ENCODE results near the gene PRH2. TPM values are rescaled to one million over a fixed set of nuclear protein-coding genes. Genes with fewer than 3 reads are reported as not detected.

Gene PRH2
- total RNA-seq, result not detected in 2 replicates

GRCh38 chr12:10928746-10929286 is at the start of gene PRH2:
TSS of gene PRH2 (plus strand) at chr12:10929236. CDS start at chr12:10929274, 38 bp downstream.
- intact Hi-C loops (cut with micrococcal nuclease), result no loop called here
- H3K9me3 Mint-ChIP-seq, result no peaks in the 10 kb centered on the region
- no peak within 1 kb of the TSS for H3K27ac Mint-ChIP-seq
- DNase-seq, result no peak
- no peak within 1 kb of the TSS for H3K4me3 Mint-ChIP-seq
- no peaks in the 10 kb centered on the region for H3K36me3 Mint-ChIP-seq (ENCODE audit: low read depth)
- no peaks in the 10 kb centered on the region for H3K27me3 Mint-ChIP-seq
- H3K4me1 Mint-ChIP-seq, result peaks cover 2% of the 10 kb centered on the region

GRCh38 chr12:10884086-10884725 is 44.8 kb upstream of the PRH2 start, which contains the start of gene PRH1:
TSS of gene PRH1 (minus strand) at chr12:10884255. CDS start at chr12:10884217, 38 bp downstream.
- Mint-ChIP-seq H3K36me3 (ENCODE audit: low read depth) (peaks cover 3% of the 10 kb centered on the region), H3K27ac (no peak within 1 kb of the TSS), H3K4me1 (peaks cover 1% of the 10 kb centered on the region), H3K9me3 (no peaks in the 10 kb centered on the region), H3K4me3 (no peak within 1 kb of the TSS), H3K27me3 (no peaks in the 10 kb centered on the region)
- intact Hi-C loops (cut with micrococcal nuclease), result no loop called here
- no peak for DNase-seq

GRCh38 chr12:10889226-10889625 is 39.8 kb upstream of the PRH2 start:
- Mint-ChIP-seq H3K9me3 (peaks cover 3% of the 10 kb centered on the region), H3K4me3 (no peak overlapping the region)

GRCh38 chr12:10891937-10892336 is 37.1 kb upstream of the PRH2 start:
- Mint-ChIP-seq H3K36me3 (ENCODE audit: low read depth) (no peaks in the 10 kb centered on the region), H3K4me3 (no peak overlapping the region), H3K9me3 (peaks cover 3% of the 10 kb centered on the region), H3K4me1 (no peaks in the 10 kb centered on the region), H3K27ac (no peak overlapping the region), H3K27me3 (no peaks in the 10 kb centered on the region)
- no peak for DNase-seq
- intact Hi-C loops (cut with micrococcal nuclease), result no loop called here

More at GRCh38 chr12:10889226-10889625, 39.8 kb upstream of the PRH2 start:
- H3K27ac Mint-ChIP-seq, result no peak overlapping the region
- H3K36me3 Mint-ChIP-seq (ENCODE audit: low read depth), result no peaks in the 10 kb centered on the region
- H3K4me1 Mint-ChIP-seq, result peaks cover 1% of the 10 kb centered on the region
- no peak for DNase-seq
- H3K27me3 Mint-ChIP-seq, result no peaks in the 10 kb centered on the region
- intact Hi-C loops (cut with micrococcal nuclease), result no loop called here

GRCh38 chr12:10896854-10897253 is 32.2 kb upstream of the PRH2 start:
- intact Hi-C loops (cut with micrococcal nuclease), result no loop called here
- Mint-ChIP-seq H3K36me3 (ENCODE audit: low read depth) (no peaks in the 10 kb centered on the region), H3K4me1 (no peaks in the 10 kb centered on the region), H3K27ac (no peak overlapping the region), H3K9me3 (peaks cover 5% of the 10 kb centered on the region), H3K4me3 (no peak overlapping the region), H3K27me3 (no peaks in the 10 kb centered on the region)
- DNase-seq, result no peak

- H3K36me3 Mint-ChIP-seq (ENCODE audit: low read depth), result peaks cover 7% of the 10 kb centered on the region
- no peak for DNase-seq
- H3K27me3 Mint-ChIP-seq, result no peaks in the 10 kb centered on the region
- intact Hi-C loops (cut with micrococcal nuclease), result no loop called here
- H3K4me3 Mint-ChIP-seq, result no peak overlapping the region
- H3K9me3 Mint-ChIP-seq, result peaks cover 17% of the 10 kb centered on the region
- H3K27ac Mint-ChIP-seq, result no peak overlapping the region
- no peaks in the 10 kb centered on the region for H3K4me1 Mint-ChIP-seq
These were observed 28.5 kb upstream of the PRH2 start for GRCh38 chr12:10900530-10900929.

- no peak for DNase-seq
- H3K36me3 Mint-ChIP-seq (ENCODE audit: low read depth), result peaks cover 7% of the 10 kb centered on the region
- no peak overlapping the region for H3K4me3 Mint-ChIP-seq
- intact Hi-C loops (cut with micrococcal nuclease), result no loop called here
- H3K27ac Mint-ChIP-seq, result no peak overlapping the region
- H3K4me1 Mint-ChIP-seq, result no peaks in the 10 kb centered on the region
- no peaks in the 10 kb centered on the region for H3K27me3 Mint-ChIP-seq
- H3K9me3 Mint-ChIP-seq, result peaks cover 17% of the 10 kb centered on the region
These were observed 28.1 kb upstream of the PRH2 start for GRCh38 chr12:10900972-10901371.

- peaks cover 17% of the 10 kb centered on the region for H3K9me3 Mint-ChIP-seq
- no peak overlapping the region for H3K27ac Mint-ChIP-seq
- no peak for DNase-seq
- no peak overlapping the region for H3K4me3 Mint-ChIP-seq
- intact Hi-C loops (cut with micrococcal nuclease), result no loop called here
- no peaks in the 10 kb centered on the region for H3K27me3 Mint-ChIP-seq
- H3K4me1 Mint-ChIP-seq, result no peaks in the 10 kb centered on the region
- H3K36me3 Mint-ChIP-seq (ENCODE audit: low read depth), result peaks cover 7% of the 10 kb centered on the region
These were observed 27.6 kb upstream of the PRH2 start for GRCh38 chr12:10901427-10901826.

GRCh38 chr12:10904686-10905085 is 24.4 kb upstream of the PRH2 start:
- Mint-ChIP-seq H3K9me3 (peaks cover 12% of the 10 kb centered on the region), H3K27me3 (no peaks in the 10 kb centered on the region), H3K4me3 (no peak overlapping the region), H3K4me1 (no peaks in the 10 kb centered on the region), H3K36me3 (ENCODE audit: low read depth) (peaks cover 7% of the 10 kb centered on the region), H3K27ac (no peak overlapping the region)
- no peak for DNase-seq
- intact Hi-C loops (cut with micrococcal nuclease), result no loop called here

GRCh38 chr12:10909462-10909861 is 19.6 kb upstream of the PRH2 start, which contains the start of gene TAS2R13:
TSS of gene TAS2R13 (minus strand) at chr12:10909562. CDS start at chr12:10909298, 264 bp downstream.
- intact Hi-C loops (cut with micrococcal nuclease), result no loop called here
- Mint-ChIP-seq H3K4me3 (no peak within 1 kb of the TSS), H3K4me1 (no peaks in the 10 kb centered on the region), H3K27ac (no peak within 1 kb of the TSS), H3K36me3 (ENCODE audit: low read depth) (peaks cover 2% of the 10 kb centered on the region), H3K27me3 (no peaks in the 10 kb centered on the region), H3K9me3 (peaks cover 8% of the 10 kb centered on the region)
- no peak for DNase-seq

- H3K27me3 Mint-ChIP-seq, result no peaks in the 10 kb centered on the region
- intact Hi-C loops (cut with micrococcal nuclease), result no loop called here
- no peaks in the 10 kb centered on the region for H3K4me1 Mint-ChIP-seq
- no peaks in the 10 kb centered on the region for H3K9me3 Mint-ChIP-seq
- H3K4me3 Mint-ChIP-seq, result no peak overlapping the region
- H3K27ac Mint-ChIP-seq, result no peak overlapping the region
- DNase-seq, result no peak
- H3K36me3 Mint-ChIP-seq (ENCODE audit: low read depth), result no peaks in the 10 kb centered on the region
These were observed 18.7 kb upstream of the PRH2 start for GRCh38 chr12:10910380-10910779.

GRCh38 chr12:10919809-10920208 is 9.2 kb upstream of the PRH2 start:
- DNase-seq, result no peak
- intact Hi-C loops (cut with micrococcal nuclease), result no loop called here

GRCh38 chr12:10926269-10926668 is 2.8 kb upstream of the PRH2 start:
- Mint-ChIP-seq H3K4me3 (no peak overlapping the region), H3K27ac (no peak overlapping the region), H3K27me3 (no peaks in the 10 kb centered on the region), H3K4me1 (no peaks in the 10 kb centered on the region), H3K9me3 (no peaks in the 10 kb centered on the region), H3K36me3 (ENCODE audit: low read depth) (no peaks in the 10 kb centered on the region)
- no peak for DNase-seq
- intact Hi-C loops (cut with micrococcal nuclease), result no loop called here

More at GRCh38 chr12:10919809-10920208, 9.2 kb upstream of the PRH2 start:
- Mint-ChIP-seq H3K9me3 (no peaks in the 10 kb centered on the region), H3K4me3 (no peak overlapping the region), H3K27me3 (no peaks in the 10 kb centered on the region), H3K4me1 (no peaks in the 10 kb centered on the region), H3K27ac (no peak overlapping the region), H3K36me3 (ENCODE audit: low read depth) (no peaks in the 10 kb centered on the region)

- H3K27ac Mint-ChIP-seq, result no peak overlapping the region
- H3K27me3 Mint-ChIP-seq, result no peaks in the 10 kb centered on the region
- no peaks in the 10 kb centered on the region for H3K36me3 Mint-ChIP-seq (ENCODE audit: low read depth)
- no peak overlapping the region for H3K4me3 Mint-ChIP-seq
- intact Hi-C loops (cut with micrococcal nuclease), result no loop called here
- DNase-seq, result no peak
- H3K4me1 Mint-ChIP-seq, result peaks cover 2% of the 10 kb centered on the region
- no peaks in the 10 kb centered on the region for H3K9me3 Mint-ChIP-seq
These were observed 7.5 kb downstream of the PRH2 start for GRCh38 chr12:10936506-10936905.

- H3K9me3 Mint-ChIP-seq, result no peaks in the 10 kb centered on the region
- H3K36me3 Mint-ChIP-seq (ENCODE audit: low read depth), result no peaks in the 10 kb centered on the region
- peaks cover 10% of the 10 kb centered on the region for H3K4me1 Mint-ChIP-seq
- no peak within 1 kb of the TSS for H3K4me3 Mint-ChIP-seq
- no peak within 1 kb of the TSS for H3K27ac Mint-ChIP-seq
- no peak for DNase-seq
- no peaks in the 10 kb centered on the region for H3K27me3 Mint-ChIP-seq
- intact Hi-C loops (cut with micrococcal nuclease), result no loop called here
These were observed 10.1 kb downstream of the PRH2 start, which contains the start of gene TAS2R14 for GRCh38 chr12:10939163-10939562. TSS of gene TAS2R14 (minus strand) at chr12:10939263. CDS start at chr12:10939207, 56 bp downstream.

Data from activated CD4-positive, alpha-beta T cell treated with anti-CD3 and anti-CD28 coated beads, Interleukin-2, amount 10 ng/mL, durations not matched to agents 24 days and 14 days (primary cell).